Activated T-cell treated with anti-CD3 and anti-CD28 coated beads for 24 hours (primary cell): ENCODE results near the gene ANKRD17.

Experiments
- DNase-seq: peaks from one replicate; pipeline ENCODE4 v3.0.0-alpha.2; 2020; ENCODE audit warnings: low read depth

Gene ANKRD17

GRCh38 chr4:73194064-73194463 is 64.5 kb downstream of the ANKRD17 start:
- no peak for DNase-seq

GRCh38 chr4:73193659-73194058 is 64.9 kb downstream of the ANKRD17 start:
- no peak for DNase-seq

GRCh38 chr4:73193155-73193554 is 65.4 kb downstream of the ANKRD17 start:
- no peak for DNase-seq

GRCh38 chr4:73189274-73189810 is 69.3 kb downstream of the ANKRD17 start:
- DNase-seq: no peak

GRCh38 chr4:73187325-73187724 is 71.3 kb downstream of the ANKRD17 start:
- no peak for DNase-seq

- DNase-seq: no peak
Observed at GRCh38 chr4:73185903-73186302, 72.7 kb downstream of the ANKRD17 start.

GRCh38 chr4:73181231-73181630 is 77.4 kb downstream of the ANKRD17 start:
- no peak for DNase-seq

- DNase-seq: no peak
Observed at GRCh38 chr4:73178389-73178788, 80.2 kb downstream of the ANKRD17 start.

- DNase-seq: no peak
Observed at GRCh38 chr4:73172161-73172560, 86.4 kb downstream of the ANKRD17 start.

- DNase-seq: no peak
Observed at GRCh38 chr4:73170518-73171198, 87.9 kb downstream of the ANKRD17 start.

- no peak for DNase-seq
Observed at GRCh38 chr4:73166212-73166611, 92.4 kb downstream of the ANKRD17 start.

GRCh38 chr4:73161527-73162185 is 96.9 kb downstream of the ANKRD17 start:
- no peak for DNase-seq

GRCh38 chr4:73156394-73156793 is 102.2 kb downstream of the ANKRD17 start:
- no peak for DNase-seq

GRCh38 chr4:73152893-73153292 is 105.7 kb downstream of the ANKRD17 start:
- DNase-seq: no peak

- DNase-seq: no peak
Observed at GRCh38 chr4:73142995-73143547, 115.5 kb downstream of the ANKRD17 start.

GRCh38 chr4:73139991-73140390 is 118.6 kb downstream of the ANKRD17 start:
- DNase-seq: no peak

GRCh38 chr4:73139245-73139644 is 119.4 kb downstream of the ANKRD17 start:
- no peak for DNase-seq

GRCh38 chr4:73137121-73137520 is 121.5 kb downstream of the ANKRD17 start:
- no peak for DNase-seq

- DNase-seq: no peak
Observed at GRCh38 chr4:73133784-73134183, 124.8 kb downstream of the ANKRD17 start.

- DNase-seq: no peak
Observed at GRCh38 chr4:73131281-73131680, 127.3 kb downstream of the ANKRD17 start.

- DNase-seq: no peak
Observed at GRCh38 chr4:73129319-73129718, 129.3 kb downstream of the ANKRD17 start.

GRCh38 chr4:73127839-73128453 is 130.7 kb downstream of the ANKRD17 start:
- no peak for DNase-seq

- no peak for DNase-seq
Observed at GRCh38 chr4:73109493-73109892, 149.1 kb downstream of the ANKRD17 start.
